ENCODE results near the gene SCP2D1. TPM values are rescaled to one million over a fixed set of nuclear protein-coding genes. Genes with fewer than 3 reads are reported as not detected.

The SCP2D1 gene
- polyA plus RNA-seq, 2 of the 4 experiments (the other 2 are of a cell fraction), result not detected

- ATAC-seq (no peak), DNase-seq (ENCODE audit: low read depth in 1 of 2, low spot score in 1 of 2) (no peak), FAIRE-seq (no peak)
- Histone ChIP-seq H3K27ac (no peak overlapping the region), H3K4me3 (no peak overlapping the region), H3K4me2 (no peak overlapping the region), H3K9me3 (no peaks in the 10 kb centered on the region), H3K4me1 (no peaks in the 10 kb centered on the region)
- ChIA-PET POLR2A (no interaction called here), CTCF (no interaction called here)
- TF ChIP-seq POLR2A (IDR thresholded peaks at IDR 0.05; ENCODE audit: low read length) (no peak), RAD21 (conservative IDR thresholded peaks at IDR 0.05 in 1 of 2, IDR thresholded peaks at IDR 0.05 in 1 of 2) (no peak), MYC (IDR thresholded peaks at IDR 0.05; ENCODE audit: borderline replicate concordance, low read length) (no peak), EHF (CRISPR knock-in tag; IDR thresholded peaks at IDR 0.05) (no peak), MAZ (IDR thresholded peaks at IDR 0.05; ENCODE audit: borderline replicate concordance, low read depth, low read length) (no peak), CHD2 (IDR thresholded peaks at IDR 0.05; ENCODE audit: low read length, partially characterized antibody) (no peak), HMGXB4 (CRISPR knock-in tag; IDR thresholded peaks at IDR 0.05; ENCODE audit: borderline replicate concordance) (no peak), JUNB (IDR thresholded peaks at IDR 0.05) (no peak), TFCP2L1 (CRISPR knock-in tag; IDR thresholded peaks at IDR 0.05) (no peak), ZC3H11A (IDR thresholded peaks at IDR 0.05) (no peak), PHF8 (IDR thresholded peaks at IDR 0.05; ENCODE audit: borderline replicate concordance, low read depth) (no peak), USF2 (IDR thresholded peaks at IDR 0.05) (no peak), HDAC2 (IDR thresholded peaks at IDR 0.05) (no peak), KDM5A (IDR thresholded peaks at IDR 0.05) (no peak), POLR2AphosphoS2 (conservative IDR thresholded peaks at IDR 0.05; ENCODE audit: low read length) (no peak), NPAS2 (CRISPR knock-in tag; IDR thresholded peaks at IDR 0.05; ENCODE audit: borderline replicate concordance) (no peak)
Observed at GRCh38 chr20:18788021-18788420, 25.6 kb upstream of the SCP2D1 start.

DNA sequence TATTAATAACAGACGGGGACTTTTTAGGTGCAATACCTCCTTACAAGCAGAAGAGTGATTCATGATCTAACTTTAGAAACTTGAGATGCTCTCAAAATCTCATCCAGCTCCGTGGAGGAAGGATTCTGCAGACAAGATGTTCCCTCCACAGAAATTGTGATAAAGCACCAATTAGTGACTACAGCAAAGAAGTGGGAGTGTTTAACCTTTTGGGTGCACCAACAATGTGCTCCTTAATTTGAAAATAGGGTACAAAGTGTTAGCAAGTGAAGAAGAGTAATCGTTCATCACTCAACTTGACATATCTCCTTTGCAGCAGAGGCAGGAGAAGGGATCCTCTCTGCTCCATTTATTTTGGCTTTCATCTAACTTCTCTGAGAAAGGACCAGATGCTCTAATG, 22.8 kb upstream of the SCP2D1 start:
- 3% methylated on average over 3 of the region's 3 CpGs for WGBS (ENCODE audit: missing lambda C conversion rate)
- FAIRE-seq, result no peak
- no peak overlapping the region for H3K4me3 ChIP-seq
- DNase-seq (ENCODE audit: low read depth in 1 of 2, low spot score in 1 of 2), result no peak
- no peak for ATAC-seq
- H3K4me1 ChIP-seq, result no peaks in the 10 kb centered on the region
- H3K9me3 ChIP-seq, result no peaks in the 10 kb centered on the region
- POLR2A ChIA-PET, result no interaction called here
- no peak overlapping the region for H3K27ac ChIP-seq
- CTCF ChIA-PET, result interaction anchor here (1.2 kb wide), 1 partner anchor 10 kb away, joined by 3 read pairs; no protein-coding TSS in a partner anchor
- no peak overlapping the region for H3K4me2 ChIP-seq
- TF ChIP-seq ZSCAN20 (CRISPR knock-in tag; IDR thresholded peaks at IDR 0.05), result no peak
- TF ChIP-seq MAX (IDR thresholded peaks at IDR 0.05), result no peak
- no peak for TF ChIP-seq ATOH8 (CRISPR knock-in tag; IDR thresholded peaks at IDR 0.05; ENCODE audit: low read depth)
- TF ChIP-seq HOXB5 (CRISPR knock-in tag; IDR thresholded peaks at IDR 0.05), result no peak
- TF ChIP-seq, protein P1, sequence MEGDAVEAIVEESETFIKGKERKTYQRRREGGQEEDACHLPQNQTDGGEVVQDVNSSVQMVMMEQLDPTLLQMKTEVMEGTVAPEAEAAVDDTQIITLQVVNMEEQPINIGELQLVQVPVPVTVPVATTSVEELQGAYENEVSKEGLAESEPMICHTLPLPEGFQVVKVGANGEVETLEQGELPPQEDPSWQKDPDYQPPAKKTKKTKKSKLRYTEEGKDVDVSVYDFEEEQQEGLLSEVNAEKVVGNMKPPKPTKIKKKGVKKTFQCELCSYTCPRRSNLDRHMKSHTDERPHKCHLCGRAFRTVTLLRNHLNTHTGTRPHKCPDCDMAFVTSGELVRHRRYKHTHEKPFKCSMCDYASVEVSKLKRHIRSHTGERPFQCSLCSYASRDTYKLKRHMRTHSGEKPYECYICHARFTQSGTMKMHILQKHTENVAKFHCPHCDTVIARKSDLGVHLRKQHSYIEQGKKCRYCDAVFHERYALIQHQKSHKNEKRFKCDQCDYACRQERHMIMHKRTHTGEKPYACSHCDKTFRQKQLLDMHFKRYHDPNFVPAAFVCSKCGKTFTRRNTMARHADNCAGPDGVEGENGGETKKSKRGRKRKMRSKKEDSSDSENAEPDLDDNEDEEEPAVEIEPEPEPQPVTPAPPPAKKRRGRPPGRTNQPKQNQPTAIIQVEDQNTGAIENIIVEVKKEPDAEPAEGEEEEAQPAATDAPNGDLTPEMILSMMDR (IDR thresholded peaks at IDR 0.05), result no peak
- TF ChIP-seq NPAS2 (CRISPR knock-in tag; IDR thresholded peaks at IDR 0.05; ENCODE audit: borderline replicate concordance), result no peak
- no peak for TF ChIP-seq EP300 (IDR thresholded peaks at IDR 0.05)
- TF ChIP-seq EHF (CRISPR knock-in tag; IDR thresholded peaks at IDR 0.05), result no peak
- TF ChIP-seq GATA3 (IDR thresholded peaks at IDR 0.05; ENCODE audit: borderline replicate concordance), result no peak
- no peak for TF ChIP-seq CHD4 (IDR thresholded peaks at IDR 0.05; ENCODE audit: borderline replicate concordance)
- no peak for TF ChIP-seq NFE2L2 (conservative IDR thresholded peaks at IDR 0.05; ENCODE audit: low read length)
- TF ChIP-seq JUNB (IDR thresholded peaks at IDR 0.05), result no peak

All from A549 (cell line).